PC-3 (cell line): ENCODE measurements around the gene DENND2A. TPM values are rescaled to one million over a fixed set of nuclear protein-coding genes. Genes with fewer than 3 reads are reported as not detected.

Experiments
- ATAC-seq: fragments of 200-7000 bp; cut with Tn5 transposase; 2 replicates; pipeline ENCODE4 v1.9.1; 2020; ENCODE audit warnings: mild to moderate bottlenecking, moderate library complexity
- BruUV-seq: library from RNA; stranded (reverse); fragments of 400-500 nt; replicated peaks from 2 replicates; lab custom pipeline; 2021; lab: Mats Ljungman, UMichigan
- CTCF ChIA-PET: fragments of 300-600 bp; sonication (Branson Sonifier 250); formaldehyde crosslinking; loops from one replicate; lab custom pipeline; 2022; ENCODE audit warnings: antibody characterized with exemption; lab: Charles Lee
- POLR2A ChIA-PET: fragments of 300-600 bp; sonication (Branson Sonifier 250); formaldehyde crosslinking; loops from one replicate; lab custom pipeline; 2022; ENCODE audit warnings: antibody characterized with exemption; ENCODE audit not compliant: unreplicated experiment; lab: Charles Lee
- DNase-seq: peaks from one replicate; pipeline ENCODE4 v3.0.0-alpha.2; 2015
- H2AFZ ChIP-seq: fragments of 300-600 bp; sonication (generic); 2 replicates; pipeline ENCODE4 v1.6.0; 2016; ENCODE audit warnings: antibody characterized with exemption, low read length
- H3F3A ChIP-seq: fragments of 300-600 bp; sonication (generic); one replicate; pipeline ENCODE4 v1.6.0; 2017; ENCODE audit warnings: antibody characterized with exemption, low read length, control low read depth, mild to moderate bottlenecking; ENCODE audit not compliant: unreplicated experiment
- H3K27ac ChIP-seq: fragments of 300-600 bp; sonication (generic); 2 replicates; pipeline ENCODE4 v1.5.1; 2016; ENCODE audit warnings: mild to moderate bottlenecking, low read length
- H3K27me3 ChIP-seq: fragments of 300-600 bp; sonication (generic); 2 replicates; pipeline ENCODE4 v1.6.1; 2016; ENCODE audit warnings: low read length, mixed read lengths
- H3K36me3 ChIP-seq: fragments of 300-600 bp; sonication (generic); 2 replicates; pipeline ENCODE4 v1.6.1; 2016; ENCODE audit warnings: low read depth, mixed run types, low read length, mixed read lengths
- H3K4me1 ChIP-seq: fragments of 300-600 bp; sonication (generic); 2 replicates; pipeline ENCODE4 v1.5.1; 2016; ENCODE audit warnings: low read length; ENCODE audit not compliant: insufficient read depth
- H3K4me2 ChIP-seq: fragments of 300-600 bp; sonication (generic); 2 replicates; pipeline ENCODE4 v1.6.0; 2016; ENCODE audit warnings: low read length
- H3K4me3 ChIP-seq: fragments of 300-600 bp; sonication (generic); 2 replicates; pipeline ENCODE4 v1.5.1; 2016; ENCODE audit warnings: mild to moderate bottlenecking, low read length, mixed read lengths
- H3K79me2 ChIP-seq: fragments of 300-600 bp; sonication (generic); 2 replicates; pipeline ENCODE4 v1.6.1; 2017; ENCODE audit warnings: low read length, mixed read lengths
- H3K9ac ChIP-seq: fragments of 300-600 bp; sonication (generic); 2 replicates; pipeline ENCODE4 v1.6.0; 2016; ENCODE audit warnings: mild to moderate bottlenecking, low read length
- H3K9me2 ChIP-seq: fragments of 300-600 bp; sonication (generic); replicated peaks from 2 replicates; pipeline ENCODE4 v1.6.1; 2016; ENCODE audit warnings: mixed run types, low read length, mixed read lengths
- H3K9me3 ChIP-seq: fragments of 300-600 bp; sonication (generic); 2 replicates; pipeline ENCODE4 v1.6.1; 2016; ENCODE audit warnings: low read length, mixed read lengths
- H4K20me1 ChIP-seq: fragments of 300-600 bp; sonication (generic); 2 replicates; pipeline ENCODE4 v1.6.1; 2016; ENCODE audit warnings: low read length, mixed read lengths
- CTCF ChIP-seq: fragments of 300-600 bp; sonication (generic); conservative IDR thresholded peaks from 2 replicates; pipeline ENCODE4 v1.5.1; 2017; ENCODE audit warnings: antibody characterized with exemption, low read depth, mild to moderate bottlenecking, low read length
- EZH2 ChIP-seq: fragments of 300-600 bp; sonication (generic); IDR thresholded peaks from one replicate; pipeline ENCODE4 v1.6.1; 2017; ENCODE audit warnings: antibody characterized with exemption, mild to moderate bottlenecking, low read length; ENCODE audit not compliant: unreplicated experiment
- EZH2phosphoT487 ChIP-seq: fragments of 300-600 bp; sonication (generic); IDR thresholded peaks from 2 replicates; pipeline ENCODE4 v1.6.1; 2018; ENCODE audit warnings: mild to moderate bottlenecking, antibody characterized with exemption, low read length, borderline replicate concordance
- intact Hi-C: fragments of 100-400 bp; cut with micrococcal nuclease; formaldehyde crosslinking; loops from 2 replicates; pipeline ENCODE4 v1.9.0; 2023
- total RNA-seq: library from RNA; depleted of rRNA; stranded (reverse); fragments of >200 nt; gene quantifications from 2 replicates; pipeline ENCODE4 v1.2.3, GENCODE V29; 2014

The DENND2A gene
- total RNA-seq, 1 experiment from 2014 or later: 8.9 TPM

- CTCF ChIA-PET: no interaction called here
- Histone ChIP-seq H3K36me3 (no peaks in the 10 kb centered on the region), H3K9me2 (no peaks in the 10 kb centered on the region), H3K9me3 (no peaks in the 10 kb centered on the region), H3K27me3 (no peaks in the 10 kb centered on the region), H3K4me2 (no peak overlapping the region), H3K27ac (no peak overlapping the region), H3K4me1 (peaks cover 13% of the 10 kb centered on the region), H3K4me3 (no peak overlapping the region), H4K20me1 (no peaks in the 10 kb centered on the region), H2AFZ (no peak overlapping the region), H3K9ac (no peak overlapping the region), H3F3A (no peaks in the 10 kb centered on the region), H3K79me2 (no peaks in the 10 kb centered on the region)
- POLR2A ChIA-PET: no interaction called here
- TF ChIP-seq EZH2 (no peak), CTCF (no peak), EZH2phosphoT487 (no peak)
- BruUV-seq: no TSS peak
- intact Hi-C loops: no loop called here
- no peak for ATAC-seq
- no peak for DNase-seq
Observed at GRCh38 chr7:140619176-140619575, 21.4 kb downstream of the DENND2A start.

- Histone ChIP-seq H3K4me1 (peaks cover 12% of the 10 kb centered on the region), H4K20me1 (no peaks in the 10 kb centered on the region), H3K36me3 (no peaks in the 10 kb centered on the region), H3K4me2 (no peak overlapping the region), H3K9me2 (no peaks in the 10 kb centered on the region), H3K9ac (no peak overlapping the region), H3K4me3 (no peak overlapping the region), H3K9me3 (no peaks in the 10 kb centered on the region), H3K27me3 (no peaks in the 10 kb centered on the region), H3F3A (no peaks in the 10 kb centered on the region), H3K79me2 (no peaks in the 10 kb centered on the region), H3K27ac (no peak overlapping the region), H2AFZ (no peak overlapping the region)
- ChIA-PET POLR2A (no interaction called here), CTCF (no interaction called here)
- DNase-seq: no peak
- BruUV-seq: no TSS peak
- intact Hi-C loops: no loop called here
- no peak for ATAC-seq
- TF ChIP-seq EZH2phosphoT487 (no peak), EZH2 (no peak), CTCF (no peak)
Observed at GRCh38 chr7:140618306-140618705, 22.3 kb downstream of the DENND2A start.

- Histone ChIP-seq H3K27ac (no peak overlapping the region), H3K9me2 (no peaks in the 10 kb centered on the region), H3K9me3 (no peaks in the 10 kb centered on the region), H2AFZ (no peak overlapping the region), H3K79me2 (no peaks in the 10 kb centered on the region), H3K4me1 (peaks cover 9% of the 10 kb centered on the region), H4K20me1 (no peaks in the 10 kb centered on the region), H3K9ac (no peak overlapping the region), H3K27me3 (no peaks in the 10 kb centered on the region), H3F3A (no peaks in the 10 kb centered on the region), H3K4me3 (no peak overlapping the region), H3K36me3 (no peaks in the 10 kb centered on the region), H3K4me2 (no peak overlapping the region)
- ChIA-PET POLR2A (no interaction called here), CTCF (no interaction called here)
- no TSS peak for BruUV-seq
- intact Hi-C loops: no loop called here
- DNase-seq: no peak
- TF ChIP-seq EZH2 (no peak), EZH2phosphoT487 (no peak), CTCF (no peak)
- ATAC-seq: no peak
Observed at GRCh38 chr7:140617081-140617480, 23.5 kb downstream of the DENND2A start.
